22Rv1 (cell line): Measurements from ENCODE around the gene SCN8A.

Experiments used
- CTCF ChIP-seq: fragments of 450-650 bp; IDR thresholded peaks from 2 replicates; pipeline ENCODE4 v1.5.1; 2017; ENCODE audit warnings: mild to moderate bottlenecking
- ZFX ChIP-seq: fragments of 450-650 bp; IDR thresholded peaks from 2 replicates; pipeline ENCODE4 v1.6.1; 2017; ENCODE audit warnings: antibody characterized with exemption, borderline replicate concordance

- TF ChIP-seq CTCF: no peak
- TF ChIP-seq ZFX: no peak
These were observed 40.0 kb downstream of the SCN8A start for GRCh38 chr12:51630986-51631385.
